ENCODE data around the gene NCOR1. TPM values are rescaled to one million over a fixed set of nuclear protein-coding genes. Genes with fewer than 3 reads are reported as not detected.

NCOR1 gene
- polyA plus RNA-seq (2011; rRNA removed) = 109 and 127 TPM in 2 replicates
- 336 and 348 TPM in 2 replicates for polyA minus RNA-seq (2011; rRNA and poly(A)+ RNA removed)

- H3K27ac ChIP-seq (ENCODE audit: low read depth, low read length) = peak within 1 kb of the TSS; percentile 84
- TF ChIP-seq, protein P1, sequence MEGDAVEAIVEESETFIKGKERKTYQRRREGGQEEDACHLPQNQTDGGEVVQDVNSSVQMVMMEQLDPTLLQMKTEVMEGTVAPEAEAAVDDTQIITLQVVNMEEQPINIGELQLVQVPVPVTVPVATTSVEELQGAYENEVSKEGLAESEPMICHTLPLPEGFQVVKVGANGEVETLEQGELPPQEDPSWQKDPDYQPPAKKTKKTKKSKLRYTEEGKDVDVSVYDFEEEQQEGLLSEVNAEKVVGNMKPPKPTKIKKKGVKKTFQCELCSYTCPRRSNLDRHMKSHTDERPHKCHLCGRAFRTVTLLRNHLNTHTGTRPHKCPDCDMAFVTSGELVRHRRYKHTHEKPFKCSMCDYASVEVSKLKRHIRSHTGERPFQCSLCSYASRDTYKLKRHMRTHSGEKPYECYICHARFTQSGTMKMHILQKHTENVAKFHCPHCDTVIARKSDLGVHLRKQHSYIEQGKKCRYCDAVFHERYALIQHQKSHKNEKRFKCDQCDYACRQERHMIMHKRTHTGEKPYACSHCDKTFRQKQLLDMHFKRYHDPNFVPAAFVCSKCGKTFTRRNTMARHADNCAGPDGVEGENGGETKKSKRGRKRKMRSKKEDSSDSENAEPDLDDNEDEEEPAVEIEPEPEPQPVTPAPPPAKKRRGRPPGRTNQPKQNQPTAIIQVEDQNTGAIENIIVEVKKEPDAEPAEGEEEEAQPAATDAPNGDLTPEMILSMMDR (IDR thresholded peaks at IDR 0.05; ENCODE audit: low read depth, low read length) = peak; percentile 42
- ChIA-PET POLR2A (interaction anchor here (0.5 to 1.8 kb wide), 10 partner anchors 9 to 167 kb away, joined by 3 to 10 read pairs (median 3); partner anchors contain the start of genes CENPV and UBB), CTCF (interaction anchor here (1.0 kb wide), 1 partner anchor 71 kb away, joined by 3 read pairs; no protein-coding TSS in a partner anchor)
- H3K4me3 ChIP-seq (ENCODE audit: low read depth, low read length) = peak within 1 kb of the TSS; percentile 92
- no peaks in the 10 kb centered on the region for H3K27me3 ChIP-seq (ENCODE audit: control insufficient read depth, insufficient read depth, low read length)
- peaks cover 4% of the 10 kb centered on the region; the same call in 1 of the 2 replicates for H3K9me3 ChIP-seq (ENCODE audit: control insufficient read depth, insufficient read depth, low read length)
- peak; percentile 77 for DNase-seq (ENCODE audit: low read depth, low spot score)
Measured at GRCh38 chr17:16215273-16215964, at the start of gene NCOR1. Gene NCOR1, minus strand, starts transcription at chr17:16215534. Its CDS starts 20,965 bp downstream, at chr17:16194569.

DNA sequence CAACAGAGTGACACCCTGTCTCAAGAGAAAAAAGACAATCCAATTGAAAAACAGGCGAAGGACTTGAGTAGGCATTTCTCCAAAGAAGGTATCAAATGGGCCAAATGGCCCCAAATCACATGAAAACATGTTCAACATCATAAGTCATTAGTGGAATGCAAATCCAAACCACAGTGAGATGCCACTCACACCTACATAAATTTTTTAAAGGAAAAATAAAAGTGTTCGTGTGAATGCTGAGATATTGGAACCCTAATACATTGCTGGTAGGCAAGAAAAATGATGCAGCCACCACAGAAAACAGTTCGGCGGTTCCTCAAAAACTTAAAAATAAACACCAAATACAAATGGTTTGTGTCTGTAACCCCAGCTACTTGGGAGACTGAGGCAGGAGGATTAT, 46.9 kb upstream of the NCOR1 start:
- Histone ChIP-seq H3K9me3 (ENCODE audit: control insufficient read depth, insufficient read depth, low read length) (peaks cover 8% of the 10 kb centered on the region), H3K27me3 (ENCODE audit: control insufficient read depth, insufficient read depth, low read length) (no peaks in the 10 kb centered on the region), H3K4me3 (ENCODE audit: low read depth, low read length) (no peak overlapping the region), H3K27ac (ENCODE audit: low read depth, low read length) (no peak overlapping the region)
- POLR2A ChIA-PET = no interaction called here
- no peak for DNase-seq (ENCODE audit: low read depth, low spot score)
- CTCF ChIA-PET = no interaction called here
- TF ChIP-seq, protein P1 (IDR thresholded peaks at IDR 0.05; ENCODE audit: low read depth, low read length) = no peak

DNA sequence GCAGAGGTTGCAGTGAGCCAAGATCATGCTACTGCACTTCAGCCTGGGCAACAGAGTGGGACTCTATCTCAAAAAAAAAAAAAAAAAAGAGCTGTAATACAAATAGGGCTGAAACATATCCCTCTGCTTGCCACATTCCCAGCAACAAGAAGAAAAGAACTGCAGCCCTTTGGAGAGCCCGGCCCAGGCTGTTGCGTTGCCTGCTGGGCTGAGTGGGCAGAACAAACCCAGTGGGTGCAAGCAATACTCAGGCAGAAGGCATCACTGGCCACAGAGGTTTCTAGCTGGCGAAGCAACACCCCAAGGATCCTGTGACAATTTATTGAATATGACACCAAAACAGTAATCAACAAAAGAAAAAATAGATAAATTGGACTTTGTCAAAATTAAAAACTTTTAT, 45.7 kb upstream of the NCOR1 start:
- H3K27me3 ChIP-seq (ENCODE audit: control insufficient read depth, insufficient read depth, low read length) = no peaks in the 10 kb centered on the region
- no peak overlapping the region for H3K4me3 ChIP-seq (ENCODE audit: low read depth, low read length)
- POLR2A ChIA-PET = no interaction called here
- H3K9me3 ChIP-seq (ENCODE audit: control insufficient read depth, insufficient read depth, low read length) = peaks cover 8% of the 10 kb centered on the region
- TF ChIP-seq, protein P1 (IDR thresholded peaks at IDR 0.05; ENCODE audit: low read depth, low read length) = no peak
- CTCF ChIA-PET = no interaction called here
- DNase-seq (ENCODE audit: low read depth, low spot score) = no peak
- no peak overlapping the region for H3K27ac ChIP-seq (ENCODE audit: low read depth, low read length)

- TF ChIP-seq, protein P1 (IDR thresholded peaks at IDR 0.05; ENCODE audit: low read depth, low read length) = no peak
- DNase-seq (ENCODE audit: low read depth, low spot score) = no peak
- Histone ChIP-seq H3K4me3 (ENCODE audit: low read depth, low read length) (no peak overlapping the region), H3K9me3 (ENCODE audit: control insufficient read depth, insufficient read depth, low read length) (peaks cover 8% of the 10 kb centered on the region), H3K27me3 (ENCODE audit: control insufficient read depth, insufficient read depth, low read length) (no peaks in the 10 kb centered on the region), H3K27ac (ENCODE audit: low read depth, low read length) (no peak overlapping the region)
- POLR2A ChIA-PET = interaction anchor here (0.6 kb wide), 1 partner anchor 125 kb away, joined by 13 read pairs; no protein-coding TSS in a partner anchor
- CTCF ChIA-PET = interaction anchor here (0.8 kb wide), 1 partner anchor 165 kb away, joined by 3 read pairs; no protein-coding TSS in a partner anchor
Measured at GRCh38 chr17:16259926-16260325, 44.6 kb upstream of the NCOR1 start.

GRCh38 chr17:16258901-16259300, 43.6 kb upstream of the NCOR1 start:
- TF ChIP-seq, protein P1 (IDR thresholded peaks at IDR 0.05; ENCODE audit: low read depth, low read length) = no peak
- ChIA-PET POLR2A (interaction anchor here (1.3 kb wide), 1 partner anchor 180 kb away, joined by 3 read pairs; no protein-coding TSS in a partner anchor), CTCF (no interaction called here)
- no peaks in the 10 kb centered on the region for H3K27me3 ChIP-seq (ENCODE audit: control insufficient read depth, insufficient read depth, low read length)
- H3K4me3 ChIP-seq (ENCODE audit: low read depth, low read length) = no peak overlapping the region
- H3K9me3 ChIP-seq (ENCODE audit: control insufficient read depth, insufficient read depth, low read length) = peaks cover 8% of the 10 kb centered on the region
- no peak for DNase-seq (ENCODE audit: low read depth, low spot score)
- no peak overlapping the region for H3K27ac ChIP-seq (ENCODE audit: low read depth, low read length)
